K562 (cell line): ENCODE measurements around the gene GPR33.

ENCODE experiments used
- CTCF ChIP-seq, 3 experiments: IDR thresholded peaks in 2 of 3; conservative IDR thresholded peaks in 1 of 3; 2 replicates each; pipeline ENCODE4 v1.5.1; 2011 to 2012; ENCODE audit warnings: low read length in 3 of 3, mild to moderate bottlenecking in 3 of 3, control low read depth in 2 of 3, improper control_type of control experiment in 1 of 3, inconsistent platforms in 1 of 3, low read depth in 1 of 3, mixed read lengths in 1 of 3, moderate library complexity in 1 of 3; ENCODE audit not compliant: insufficient read depth in 2 of 3
- E4F1 ChIP-seq: fragments of 250-450 bp; sonication (Bioruptor Pico); IDR thresholded peaks from 2 replicates; pipeline ENCODE4 v1.5.0; 2021; ENCODE audit warnings: mild to moderate bottlenecking, borderline replicate concordance
- FOXO4 ChIP-seq: fragments of 450-650 bp; formaldehyde crosslinking; IDR thresholded peaks from 2 replicates; pipeline ENCODE4 v1.4.0; 2020; ENCODE audit warnings: mild to moderate bottlenecking, moderate library complexity
- POLR2AphosphoS5 ChIP-seq: IDR thresholded peaks from 2 replicates; pipeline ENCODE4 v1.6.1; 2011; ENCODE audit warnings: mild to moderate bottlenecking, low read depth, low read length, moderate library complexity; ENCODE audit not compliant: control insufficient read depth, insufficient read depth

GRCh38 chr14:31445703-31446102, 42.1 kb downstream of the GPR33 start:
- TF ChIP-seq E4F1 (CRISPR knock-in tag) (no peak), POLR2AphosphoS5 (no peak), CTCF (IDR thresholded peaks at IDR 0.05 in 2 of 3, conservative IDR thresholded peaks at IDR 0.05 in 1 of 3; ENCODE audit: insufficient read depth in 2 of 3, low read depth in 1 of 3, low read length in 3 of 3) (no peak), FOXO4 (CRISPR knock-in tag) (no peak)
